Left ventricle myocardium inferior (tissue), 1 donor: ENCODE results near the gene ZNF322. TPM values are rescaled to one million over a fixed set of nuclear protein-coding genes. Genes with fewer than 3 reads are reported as not detected.

Source experiments
- DNase-seq: peaks from one replicate; pipeline ENCODE4 v3.0.0-alpha.2; 2020
- H3K27ac ChIP-seq: fragments of 200-600 bp; replicated peaks from 2 replicates; pipeline ENCODE4 v1.8.0; 2021
- H3K27me3 ChIP-seq: fragments of 200-600 bp; 2 replicates; pipeline ENCODE4 v1.8.0; 2021; ENCODE audit warnings: low read depth
- H3K36me3 ChIP-seq: fragments of 200-600 bp; 2 replicates; pipeline ENCODE4 v1.8.0; 2021
- H3K4me1 ChIP-seq: fragments of 200-600 bp; 2 replicates; pipeline ENCODE4 v1.8.0; 2021
- H3K4me3 ChIP-seq: fragments of 200-600 bp; 2 replicates; pipeline ENCODE4 v1.8.0; 2021; ENCODE audit warnings: mild to moderate bottlenecking, moderate library complexity
- H3K9me3 ChIP-seq: fragments of 200-600 bp; replicated peaks from 2 replicates; pipeline ENCODE4 v1.8.0; 2021
- intact Hi-C: fragments of 100-400 bp; cut with micrococcal nuclease; formaldehyde crosslinking; loops from one replicate; pipeline ENCODE4 v1.11.0; 2022
- total RNA-seq: library from RNA; stranded (reverse); fragmentation: NEBNext Ultra II Directional; extraction: Animal tissue kit (Norgen Biotek cat#: 25700); gene quantifications from one replicate; pipeline ENCODE4 v1.2.1, GENCODE V29; 2021
- TF ChIP-seq, protein P1 (sequence below): fragments of 200-600 bp; IDR thresholded peaks from 2 replicates; pipeline ENCODE4 v1.8.0; 2021; ENCODE audit warnings: antibody characterized with exemption, mild to moderate bottlenecking, borderline replicate concordance
- donor health status: DM: no; HTN: yes; CAD: no; lungs with severe emphysema.

Gene ZNF322
- total RNA-seq, 1 donor from 2014 or later: 12.9 TPM

DNA sequence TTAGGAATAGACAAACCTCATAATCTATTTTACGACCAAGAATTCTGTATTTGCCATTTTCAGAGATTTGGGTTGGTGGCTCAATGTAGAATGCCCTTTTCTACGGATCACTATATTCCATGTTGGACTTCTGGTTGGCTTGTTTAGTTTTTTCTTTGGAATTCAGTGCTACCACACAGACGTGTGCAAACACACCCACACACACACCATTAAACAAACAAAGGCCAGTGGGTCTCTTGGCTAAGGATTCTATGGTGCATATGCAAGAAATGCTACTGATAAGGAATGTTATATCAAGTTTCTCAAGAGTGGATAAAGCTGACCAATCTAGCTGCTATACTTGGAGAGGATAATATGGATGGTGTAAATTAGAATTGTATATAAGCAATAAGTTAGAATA lies 54.7 kb downstream of the ZNF322 start:
- intact Hi-C loops: loop anchor here (5.0 kb wide), 1 partner anchor 478 kb away; no protein-coding TSS in a partner anchor
- no peak overlapping the region for H3K4me3 ChIP-seq
- no peaks in the 10 kb centered on the region for H3K9me3 ChIP-seq
- peaks cover 4% of the 10 kb centered on the region for H3K36me3 ChIP-seq
- peaks cover 5% of the 10 kb centered on the region for H3K4me1 ChIP-seq
- DNase-seq: no peak
- no peak overlapping the region for H3K27ac ChIP-seq
- TF ChIP-seq, protein P1, sequence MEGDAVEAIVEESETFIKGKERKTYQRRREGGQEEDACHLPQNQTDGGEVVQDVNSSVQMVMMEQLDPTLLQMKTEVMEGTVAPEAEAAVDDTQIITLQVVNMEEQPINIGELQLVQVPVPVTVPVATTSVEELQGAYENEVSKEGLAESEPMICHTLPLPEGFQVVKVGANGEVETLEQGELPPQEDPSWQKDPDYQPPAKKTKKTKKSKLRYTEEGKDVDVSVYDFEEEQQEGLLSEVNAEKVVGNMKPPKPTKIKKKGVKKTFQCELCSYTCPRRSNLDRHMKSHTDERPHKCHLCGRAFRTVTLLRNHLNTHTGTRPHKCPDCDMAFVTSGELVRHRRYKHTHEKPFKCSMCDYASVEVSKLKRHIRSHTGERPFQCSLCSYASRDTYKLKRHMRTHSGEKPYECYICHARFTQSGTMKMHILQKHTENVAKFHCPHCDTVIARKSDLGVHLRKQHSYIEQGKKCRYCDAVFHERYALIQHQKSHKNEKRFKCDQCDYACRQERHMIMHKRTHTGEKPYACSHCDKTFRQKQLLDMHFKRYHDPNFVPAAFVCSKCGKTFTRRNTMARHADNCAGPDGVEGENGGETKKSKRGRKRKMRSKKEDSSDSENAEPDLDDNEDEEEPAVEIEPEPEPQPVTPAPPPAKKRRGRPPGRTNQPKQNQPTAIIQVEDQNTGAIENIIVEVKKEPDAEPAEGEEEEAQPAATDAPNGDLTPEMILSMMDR: no peak
- H3K27me3 ChIP-seq: no peaks in the 10 kb centered on the region

DNA sequence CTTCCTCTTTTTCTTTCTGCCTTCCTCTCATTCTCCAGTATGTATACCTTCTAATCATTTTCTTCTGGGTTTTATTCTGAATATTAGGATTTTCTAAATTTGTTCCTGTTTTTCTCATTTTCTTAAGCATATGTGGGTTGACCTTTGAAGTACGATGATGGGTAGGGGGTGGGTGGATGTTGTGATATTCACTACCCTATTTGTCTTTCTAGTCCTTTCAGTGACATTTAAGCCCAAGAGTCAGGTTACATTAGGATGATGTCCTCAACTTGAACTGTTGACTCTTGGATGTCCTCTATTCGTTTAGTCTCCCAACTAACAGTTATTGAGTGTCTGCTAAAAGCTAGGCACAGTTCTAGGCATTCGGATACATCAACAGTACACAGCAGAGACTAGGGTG lies 55.5 kb downstream of the ZNF322 start:
- Histone ChIP-seq H3K4me3 (no peak overlapping the region), H3K27ac (no peak overlapping the region), H3K36me3 (peaks cover 11% of the 10 kb centered on the region), H3K27me3 (no peaks in the 10 kb centered on the region), H3K9me3 (no peaks in the 10 kb centered on the region), H3K4me1 (peaks cover 5% of the 10 kb centered on the region)
- intact Hi-C loops: no loop called here
- TF ChIP-seq, protein P1: no peak
- no peak for DNase-seq

GRCh38 chr6:26602262-26602661 lies 57.3 kb downstream of the ZNF322 start:
- DNase-seq: no peak
- TF ChIP-seq, protein P1: no peak
- Histone ChIP-seq H3K27me3 (no peaks in the 10 kb centered on the region), H3K4me3 (no peak overlapping the region), H3K4me1 (peaks cover 16% of the 10 kb centered on the region), H3K9me3 (no peaks in the 10 kb centered on the region), H3K27ac (no peak overlapping the region), H3K36me3 (peaks cover 23% of the 10 kb centered on the region)
- intact Hi-C loops: no loop called here

GRCh38 chr6:26600759-26601158 lies 58.8 kb downstream of the ZNF322 start:
- TF ChIP-seq, protein P1: no peak
- no peaks in the 10 kb centered on the region for H3K27me3 ChIP-seq
- H3K36me3 ChIP-seq: peaks cover 23% of the 10 kb centered on the region
- no peak for DNase-seq
- peaks cover 27% of the 10 kb centered on the region for H3K4me1 ChIP-seq
- H3K9me3 ChIP-seq: no peaks in the 10 kb centered on the region
- H3K27ac ChIP-seq: no peak overlapping the region
- intact Hi-C loops: no loop called here
- no peak overlapping the region for H3K4me3 ChIP-seq

DNA sequence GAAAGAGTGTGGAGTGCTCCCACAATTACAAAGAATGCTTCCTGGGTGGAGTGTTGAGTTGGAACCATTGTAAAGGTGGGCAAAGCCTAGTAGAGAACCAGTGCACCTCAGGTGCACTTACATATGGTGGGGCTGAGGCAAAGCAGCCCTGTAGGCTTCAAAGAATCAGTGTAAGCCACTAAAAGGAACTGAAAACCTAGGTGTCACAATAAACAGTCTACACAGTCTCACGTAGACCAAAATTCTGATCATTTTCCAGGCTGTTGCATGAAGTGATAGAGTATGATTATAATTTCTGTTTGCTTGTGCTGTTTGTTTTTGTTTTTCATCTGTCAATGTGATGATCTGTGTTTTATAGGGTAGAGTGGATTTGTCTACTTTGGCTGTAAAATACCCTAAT lies 60.0 kb downstream of the ZNF322 start:
- no peak for DNase-seq
- peaks cover 23% of the 10 kb centered on the region for H3K36me3 ChIP-seq
- no peak overlapping the region for H3K27ac ChIP-seq
- H3K27me3 ChIP-seq: peaks cover 2% of the 10 kb centered on the region
- H3K9me3 ChIP-seq: no peaks in the 10 kb centered on the region
- TF ChIP-seq, protein P1: no peak
- intact Hi-C loops: loop anchor here (5.0 kb wide), 1 partner anchor 257 kb away; no protein-coding TSS in a partner anchor
- peaks cover 35% of the 10 kb centered on the region for H3K4me1 ChIP-seq
- H3K4me3 ChIP-seq: no peak overlapping the region
